K562 treated with DMSO at 1 percent for 24 hours (cell line): ENCODE data around the gene C3orf80. TPM values are rescaled to one million over a fixed set of nuclear protein-coding genes. Genes with fewer than 3 reads are reported as not detected.

Experiments
- total RNA-seq: library from RNA; unstranded; fragments of 300-600 nt; gene quantifications from 2 replicates; pipeline ENCODE4 v1.2.3, GENCODE V29; 2022; ENCODE audit warnings: low read depth; ENCODE audit not compliant: insufficient read depth

The C3orf80 gene
- 0.27 TPM in 1 of 2 replicates, not detected in the other for total RNA-seq

DNA sequence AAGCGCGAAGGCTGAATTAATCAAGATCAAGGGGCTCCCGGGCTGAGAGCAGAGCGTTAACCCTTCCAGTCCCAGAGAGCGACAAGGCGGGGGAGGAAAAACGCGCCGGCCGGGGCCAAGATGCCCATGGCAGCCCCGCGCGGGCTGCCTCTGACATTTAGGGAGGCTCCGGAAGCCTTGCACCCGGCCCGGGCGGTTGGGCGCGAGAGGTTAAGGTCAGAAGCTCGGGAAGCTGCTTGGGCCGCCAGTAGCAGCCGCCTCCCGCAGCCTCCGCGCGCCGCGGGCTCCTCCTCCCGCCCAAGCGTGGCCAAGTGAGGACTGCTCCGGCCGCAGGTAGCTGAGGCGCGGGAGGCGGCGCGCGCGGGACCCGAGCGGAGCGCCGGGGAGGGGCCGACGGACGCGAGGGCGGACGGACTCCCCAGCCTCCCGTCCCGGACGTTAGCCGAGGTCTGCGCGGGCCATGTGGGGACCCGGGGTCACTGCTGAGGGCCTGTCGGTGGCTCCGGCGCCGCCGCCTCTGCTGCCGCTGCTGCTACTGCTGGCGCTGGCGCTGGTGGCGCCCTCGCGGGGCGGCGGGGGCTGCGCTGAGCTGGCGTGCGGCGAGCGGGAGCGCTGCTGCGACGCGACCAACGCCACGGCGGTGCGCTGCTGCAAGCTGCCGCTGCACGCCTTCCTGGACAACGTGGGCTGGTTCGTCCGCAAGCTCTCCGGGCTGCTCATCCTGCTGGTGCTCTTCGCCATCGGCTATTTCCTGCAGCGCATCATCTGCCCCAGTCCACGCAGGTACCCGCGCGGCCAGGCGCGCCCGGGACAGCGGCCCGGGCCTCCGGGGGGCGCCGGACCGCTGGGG, at the start of gene C3orf80:
Gene C3orf80 (plus strand): TSS at position 247 of the 850 bp plus-strand sequence. CDS start 214 bp downstream, at position 461.

Other genes with a start within 250 kb of the C3orf80 start
- not detected in 2 replicates for gene IL12A, start 236.6 kb upstream of the C3orf80 start, total RNA-seq
- gene IFT80, start 173.8 kb downstream of the C3orf80 start, total RNA-seq: 9.1 and 10.5 TPM in 2 replicates
- 110 and 147 TPM in 2 replicates for gene SMC4, start 174.2 kb downstream of the C3orf80 start, total RNA-seq
- gene TRIM59, start 224.4 kb downstream of the C3orf80 start, total RNA-seq: 9.4 and 11.6 TPM in 2 replicates